ENCODE data around the gene MTCH1. TPM values are rescaled to one million over a fixed set of nuclear protein-coding genes. Genes with fewer than 3 reads are reported as not detected.

Gene MTCH1
- total and polyA plus RNA-seq, 9 of the 15 experiments (the other 6 are each of a cell fraction or from before 2014, with no cell fraction given) = 7.9 to 161 (median 118) TPM

- TF ChIP-seq BACH1 (tag; IDR thresholded peaks at IDR 0.05) = peak; percentile 25; the same call in 1 of the 2 replicates
- TF ChIP-seq ATF3 (IDR thresholded peaks at IDR 0.05) = peak; percentile 94
- TF ChIP-seq ATF3 (CRISPR knock-in tag; conservative IDR thresholded peaks at IDR 0.05) = peak; percentile 95
- TF ChIP-seq GATAD2A (IDR thresholded peaks at IDR 0.05) = peak; percentile 88
- TF ChIP-seq BCOR (IDR thresholded peaks at IDR 0.05) = peak; percentile 87
- no peak for TF ChIP-seq RBM22 (IDR thresholded peaks at IDR 0.05; ENCODE audit: low read depth, low read length, poor library complexity, severe bottlenecking)
- TF ChIP-seq TRIM25 (IDR thresholded peaks at IDR 0.05; ENCODE audit: borderline replicate concordance) = no peak
- peak; percentile 79 for TF ChIP-seq BRD9 (IDR thresholded peaks at IDR 0.05; ENCODE audit: low read depth, partially characterized antibody)
- peak; percentile 66; the same call in 1 of the 2 replicates for TF ChIP-seq NR2C1 (IDR thresholded peaks at IDR 0.05)
- no peak for TF ChIP-seq NR2C1 (tag; IDR thresholded peaks at IDR 0.05)
- 0 out of 2 replicates have a peak, but pooled peaks have one; percentile 8 for TF ChIP-seq IFI16 (CRISPR knock-in tag; IDR thresholded peaks at IDR 0.05)
- TF ChIP-seq TFE3 (CRISPR knock-in tag; IDR thresholded peaks at IDR 0.05) = no peak
- no peak for TF ChIP-seq ZKSCAN3 (CRISPR knock-in tag; IDR thresholded peaks at IDR 0.05)
- no peak for TF ChIP-seq HSF4 (CRISPR knock-in tag; IDR thresholded peaks at IDR 0.05; ENCODE audit: borderline replicate concordance)
- TF ChIP-seq GABPA (tag; conservative IDR thresholded peaks at IDR 0.05; ENCODE audit: low read depth) = no peak
- peak; percentile 89 to 94 for TF ChIP-seq MAZ (CRISPR knock-in tag; conservative IDR thresholded peaks at IDR 0.05 in 1 of 2, IDR thresholded peaks at IDR 0.05 in 1 of 2)
- TF ChIP-seq BRF1 (IDR thresholded peaks at IDR 0.05; ENCODE audit: borderline replicate concordance, extremely low read depth, insufficient read length) = no peak
- peak; percentile 45; the same call in 1 of the 2 replicates for TF ChIP-seq TRIM28 (IDR thresholded peaks at IDR 0.05)
- TF ChIP-seq ZNF133 (CRISPR knock-in tag; IDR thresholded peaks at IDR 0.05) = no peak
- TF ChIP-seq CBFB (CRISPR knock-in tag; IDR thresholded peaks at IDR 0.05) = peak; percentile 96
- no peak; the same call in 1 of the 2 replicates for TF ChIP-seq ZHX1 (conservative IDR thresholded peaks at IDR 0.05; ENCODE audit: low read length)
- no peak; the same call in 1 of the 2 replicates for TF ChIP-seq SIN3B (IDR thresholded peaks at IDR 0.05; ENCODE audit: low read depth)
- no peak for TF ChIP-seq CREBBP (IDR thresholded peaks at IDR 0.05; ENCODE audit: low read depth, low read length)
These were observed 43.4 kb upstream of the MTCH1 start (continued) for GRCh38 chr6:37029249-37029971.
